Loucy (cell line): Measurements from ENCODE around the gene ACER3.

Source experiments
- H2AFZ ChIP-seq: fragments of 200-600 bp; sonication (generic); 2 replicates; pipeline ENCODE4 v1.6.0; 2016; ENCODE audit warnings: antibody characterized with exemption, mild to moderate bottlenecking, low read length, moderate library complexity
- H3F3A ChIP-seq: fragments of 200-600 bp; 2 replicates; pipeline ENCODE4 v1.6.0; 2016; ENCODE audit warnings: antibody characterized with exemption, low read depth, mild to moderate bottlenecking
- H3K27me3 ChIP-seq: fragments of 200-600 bp; sonication (generic); 2 replicates; pipeline ENCODE4 v1.6.1; 2014; ENCODE audit warnings: low read length, mild to moderate bottlenecking; ENCODE audit not compliant: insufficient read depth, poor library complexity, severe bottlenecking
- H3K36me3 ChIP-seq: fragments of 200-600 bp; sonication (generic); 2 replicates; pipeline ENCODE4 v1.6.1; 2016; ENCODE audit warnings: low read length; ENCODE audit not compliant: insufficient read depth
- H3K4me1 ChIP-seq: fragments of 200-600 bp; sonication (generic); 2 replicates; pipeline ENCODE4 v1.5.1; 2014; ENCODE audit warnings: low read length, mild to moderate bottlenecking; ENCODE audit not compliant: insufficient read depth, poor library complexity, severe bottlenecking
- H3K4me2 ChIP-seq: fragments of 200-600 bp; sonication (generic); 2 replicates; pipeline ENCODE4 v1.6.0; 2014; ENCODE audit warnings: antibody characterized with exemption, low read length, low read depth, mild to moderate bottlenecking; ENCODE audit not compliant: poor library complexity, severe bottlenecking
- H3K4me3 ChIP-seq: fragments of 200-600 bp; sonication (generic); 2 replicates; pipeline ENCODE4 v1.5.1; 2014; ENCODE audit warnings: low read length, mild to moderate bottlenecking, mixed read lengths; ENCODE audit not compliant: poor library complexity, severe bottlenecking
- H3K79me2 ChIP-seq: fragments of 200-600 bp; sonication (generic); 2 replicates; pipeline ENCODE4 v1.6.1; 2014; ENCODE audit warnings: low read length; ENCODE audit not compliant: insufficient read depth
- H3K9ac ChIP-seq: fragments of 200-600 bp; sonication (generic); 2 replicates; pipeline ENCODE4 v1.6.0; 2014; ENCODE audit warnings: mild to moderate bottlenecking, low read depth, low read length, moderate library complexity; ENCODE audit not compliant: poor library complexity, severe bottlenecking
- H3K9me2 ChIP-seq: fragments of 200-600 bp; sonication (generic); replicated peaks from 2 replicates; pipeline ENCODE4 v1.6.1; 2016; ENCODE audit warnings: low read depth, low read length, mixed read lengths
- H3K9me3 ChIP-seq: fragments of 200-600 bp; sonication (generic); 2 replicates; pipeline ENCODE4 v1.6.1; 2014; ENCODE audit warnings: mild to moderate bottlenecking, antibody characterized with exemption, low read length, low read depth; ENCODE audit not compliant: insufficient read depth
- H4K20me1 ChIP-seq: fragments of 200-600 bp; sonication (generic); 2 replicates; pipeline ENCODE4 v1.6.0; 2014; ENCODE audit warnings: antibody characterized with exemption, low read length, mild to moderate bottlenecking; ENCODE audit not compliant: insufficient read depth, poor library complexity, severe bottlenecking
- CTCF ChIP-seq: fragments of 200-600 bp; sonication (generic); conservative IDR thresholded peaks from 2 replicates; pipeline ENCODE4 v1.5.1; 2014; ENCODE audit warnings: mild to moderate bottlenecking, antibody characterized with exemption, low read length
- EZH2phosphoT487 ChIP-seq: fragments of 200-600 bp; IDR thresholded peaks from 2 replicates; pipeline ENCODE4 v1.6.1; 2018; ENCODE audit warnings: antibody characterized with exemption, mild to moderate bottlenecking, moderate library complexity, borderline replicate concordance

ACER3 gene

GRCh38 chr11:76947190-76947589 lies 86.5 kb downstream of the ACER3 start:
- Histone ChIP-seq H3K9me2 (no peaks in the 10 kb centered on the region), H3K27me3 (no peaks in the 10 kb centered on the region), H4K20me1 (no peaks in the 10 kb centered on the region), H2AFZ (no peak overlapping the region), H3K9me3 (no peaks in the 10 kb centered on the region; the same call in 1 of the 2 replicates), H3K4me2 (no peak overlapping the region), H3K4me3 (no peak overlapping the region), H3K9ac (no peak overlapping the region), H3F3A (no peaks in the 10 kb centered on the region), H3K4me1 (peaks cover 7% of the 10 kb centered on the region), H3K36me3 (no peaks in the 10 kb centered on the region), H3K79me2 (no peaks in the 10 kb centered on the region)
- no peak for TF ChIP-seq EZH2phosphoT487
- no peak for TF ChIP-seq CTCF

GRCh38 chr11:76947800-76948199 lies 87.1 kb downstream of the ACER3 start:
- Histone ChIP-seq H3K9ac (no peak overlapping the region), H3K36me3 (no peaks in the 10 kb centered on the region), H3K9me3 (no peaks in the 10 kb centered on the region; the same call in 1 of the 2 replicates), H3K27me3 (no peaks in the 10 kb centered on the region), H3F3A (no peaks in the 10 kb centered on the region), H4K20me1 (no peaks in the 10 kb centered on the region), H3K4me2 (no peak overlapping the region), H3K4me3 (no peak overlapping the region), H3K4me1 (peaks cover 7% of the 10 kb centered on the region), H2AFZ (no peak overlapping the region), H3K79me2 (no peaks in the 10 kb centered on the region), H3K9me2 (no peaks in the 10 kb centered on the region)
- no peak for TF ChIP-seq CTCF
- no peak for TF ChIP-seq EZH2phosphoT487

GRCh38 chr11:76955459-76956114 lies 94.9 kb downstream of the ACER3 start:
- no peaks in the 10 kb centered on the region for H3K79me2 ChIP-seq
- H2AFZ ChIP-seq = no peak overlapping the region
- no peaks in the 10 kb centered on the region for H3F3A ChIP-seq
- H3K9ac ChIP-seq = no peak overlapping the region
- TF ChIP-seq CTCF (no peak), EZH2phosphoT487 (no peak)
- H3K4me1 ChIP-seq = no peaks in the 10 kb centered on the region
- no peaks in the 10 kb centered on the region for H3K27me3 ChIP-seq
- no peaks in the 10 kb centered on the region for H3K9me2 ChIP-seq
- H3K9me3 ChIP-seq = no peaks in the 10 kb centered on the region
- H4K20me1 ChIP-seq = no peaks in the 10 kb centered on the region
- no peak overlapping the region for H3K4me2 ChIP-seq
- H3K36me3 ChIP-seq = no peaks in the 10 kb centered on the region
- H3K4me3 ChIP-seq = no peak overlapping the region
